NCI-H2171 (cell line): ENCODE data around the gene SORCS2.

ENCODE experiments used
- DNase-seq: peaks from one replicate; lab custom pipeline; 2025; lab: John Stamatoyannopoulos, UW

Gene SORCS2

GRCh38 chr4:7750523-7750922, 558.2 kb downstream of the SORCS2 start:
- DNase-seq = no peak

- no peak for DNase-seq
Observed at GRCh38 chr4:7750972-7751371, 558.6 kb downstream of the SORCS2 start.

GRCh38 chr4:7752649-7753048, 560.3 kb downstream of the SORCS2 start:
- DNase-seq = no peak

GRCh38 chr4:7753271-7753670, 560.9 kb downstream of the SORCS2 start:
- no peak for DNase-seq

GRCh38 chr4:7753931-7754465, 561.7 kb downstream of the SORCS2 start:
- no peak for DNase-seq

- no peak for DNase-seq
Observed at GRCh38 chr4:7754565-7755262, 562.4 kb downstream of the SORCS2 start.

- no peak for DNase-seq
Observed at GRCh38 chr4:7755561-7755960, 563.2 kb downstream of the SORCS2 start.

GRCh38 chr4:7756071-7756470, 563.7 kb downstream of the SORCS2 start:
- DNase-seq = no peak

GRCh38 chr4:7756561-7757355, 564.4 kb downstream of the SORCS2 start:
- DNase-seq = no peak

GRCh38 chr4:7757501-7758471, 565.4 kb downstream of the SORCS2 start:
- no peak for DNase-seq

- DNase-seq = no peak
Observed at GRCh38 chr4:7758476-7758875, 566.1 kb downstream of the SORCS2 start.

- no peak for DNase-seq
Observed at GRCh38 chr4:7759216-7759615, 566.9 kb downstream of the SORCS2 start.

GRCh38 chr4:7759635-7760034, 567.3 kb downstream of the SORCS2 start:
- no peak for DNase-seq

GRCh38 chr4:7760228-7760627, 567.9 kb downstream of the SORCS2 start:
- DNase-seq = no peak

GRCh38 chr4:7760706-7761105, 568.4 kb downstream of the SORCS2 start:
- no peak for DNase-seq

GRCh38 chr4:7761312-7761711, 569.0 kb downstream of the SORCS2 start:
- DNase-seq = no peak

GRCh38 chr4:7761720-7762119, 569.4 kb downstream of the SORCS2 start:
- no peak for DNase-seq

- DNase-seq = no peak
Observed at GRCh38 chr4:7762376-7763030, 570.2 kb downstream of the SORCS2 start.

GRCh38 chr4:7763106-7763505, 570.8 kb downstream of the SORCS2 start:
- no peak for DNase-seq

- DNase-seq = no peak
Observed at GRCh38 chr4:7763788-7764187, 571.5 kb downstream of the SORCS2 start.

GRCh38 chr4:7764466-7764865, 572.1 kb downstream of the SORCS2 start:
- DNase-seq = no peak

- DNase-seq = no peak
Observed at GRCh38 chr4:7765666-7766065, 573.3 kb downstream of the SORCS2 start.
